ENCODE measurements around the gene IGF2BP1. TPM values are rescaled to one million over a fixed set of nuclear protein-coding genes. Genes with fewer than 3 reads are reported as not detected.

The IGF2BP1 gene
- 1.1 TPM for total RNA-seq

DNA sequence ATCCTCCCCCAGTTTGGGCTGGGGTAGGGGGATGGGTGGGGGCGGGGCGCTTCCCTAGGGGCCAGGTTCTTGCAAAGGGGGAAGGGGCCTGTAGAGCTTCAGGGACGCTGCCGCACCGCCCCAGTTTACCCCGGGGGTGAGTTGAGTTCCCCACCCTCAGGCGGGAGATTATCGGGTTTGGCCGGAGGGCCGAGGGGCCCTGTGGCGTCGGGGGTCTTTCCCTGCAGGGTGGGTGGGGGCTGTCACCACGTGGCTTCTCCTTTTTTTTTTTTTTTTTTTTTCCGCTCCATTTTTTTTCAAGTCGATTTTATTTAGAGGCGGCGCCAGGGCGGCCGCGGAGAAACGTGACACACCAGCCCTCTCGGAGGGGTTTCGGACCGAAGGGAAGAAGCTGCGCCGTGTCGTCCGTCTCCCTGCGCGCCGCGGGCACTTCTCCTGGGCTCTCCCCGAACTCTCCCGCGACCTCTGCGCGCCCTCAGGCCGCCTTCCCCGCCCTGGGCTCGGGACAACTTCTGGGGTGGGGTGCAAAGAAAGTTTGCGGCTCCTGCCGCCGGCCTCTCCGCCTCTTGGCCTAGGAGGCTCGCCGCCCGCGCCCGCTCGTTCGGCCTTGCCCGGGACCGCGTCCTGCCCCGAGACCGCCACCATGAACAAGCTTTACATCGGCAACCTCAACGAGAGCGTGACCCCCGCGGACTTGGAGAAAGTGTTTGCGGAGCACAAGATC is at the start of gene IGF2BP1:
IGF2BP1 (plus strand) TSS at position 283 of the 724 bp plus-strand sequence; CDS start at position 644, 361 bp downstream.
- DNase-seq (ENCODE audit: low spot score) = no peak

DNA sequence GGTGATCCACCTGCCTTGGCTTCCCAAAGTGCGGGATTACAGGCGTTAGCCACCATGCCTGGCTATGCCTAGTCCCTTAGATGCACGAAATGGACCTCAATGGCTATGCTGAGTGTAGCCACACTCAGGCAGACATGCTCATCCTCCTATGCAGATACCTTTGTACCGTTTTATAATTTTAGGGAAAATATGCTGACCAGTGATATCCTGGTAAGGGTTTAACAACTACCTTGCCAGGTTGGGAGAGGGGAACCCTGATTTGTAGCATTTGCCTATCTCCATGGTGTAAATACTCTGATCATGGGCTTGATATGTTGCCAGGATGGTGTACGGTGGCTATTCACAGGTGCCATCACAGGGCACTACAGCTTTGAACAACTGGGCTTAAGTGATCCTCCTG is 45.6 kb upstream of the IGF2BP1 start:
- DNase-seq (ENCODE audit: low spot score) = no peak

DNA sequence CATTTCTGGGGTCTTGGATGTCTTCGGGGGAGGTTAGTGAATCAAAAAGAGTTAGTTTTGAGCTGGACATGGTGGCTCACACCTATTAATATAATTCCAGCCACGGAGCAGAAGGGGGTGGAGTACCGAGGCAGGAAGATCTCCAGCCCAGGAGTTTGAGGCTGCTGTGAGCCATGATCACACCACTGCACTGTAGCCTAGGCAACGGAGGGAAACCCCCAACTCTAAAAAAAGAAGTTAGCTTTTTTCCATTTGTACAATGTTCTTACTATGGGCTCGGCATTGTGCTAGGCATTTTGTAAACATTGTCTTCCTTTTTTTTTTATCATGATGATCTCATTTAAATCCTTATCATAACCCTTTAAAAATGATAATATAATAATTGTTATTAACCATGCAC is 44.3 kb upstream of the IGF2BP1 start:
- DNase-seq (ENCODE audit: low spot score) = no peak

DNA sequence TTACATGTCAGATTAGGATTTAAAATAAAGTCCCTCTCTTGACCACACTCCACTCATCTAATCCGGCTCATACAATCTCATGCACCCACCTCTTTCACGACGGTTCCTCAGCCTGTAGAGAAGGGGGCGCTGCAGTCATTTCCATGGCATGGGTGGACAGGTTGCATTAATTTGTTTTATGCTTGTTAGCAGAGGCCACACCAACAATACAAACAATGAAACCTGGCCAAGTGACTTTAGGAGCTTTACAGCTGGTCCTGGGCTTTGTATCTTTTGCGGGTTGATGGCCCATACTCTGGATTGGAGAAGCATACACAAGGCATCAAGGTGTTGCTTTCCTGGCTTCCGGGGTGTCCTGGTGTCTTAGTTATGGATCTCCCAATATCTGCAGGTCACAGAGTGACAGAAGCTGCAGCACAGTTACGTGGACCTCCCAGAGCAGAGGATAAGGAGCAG is 42.9 kb upstream of the IGF2BP1 start:
- DNase-seq (ENCODE audit: low spot score) = no peak

DNA sequence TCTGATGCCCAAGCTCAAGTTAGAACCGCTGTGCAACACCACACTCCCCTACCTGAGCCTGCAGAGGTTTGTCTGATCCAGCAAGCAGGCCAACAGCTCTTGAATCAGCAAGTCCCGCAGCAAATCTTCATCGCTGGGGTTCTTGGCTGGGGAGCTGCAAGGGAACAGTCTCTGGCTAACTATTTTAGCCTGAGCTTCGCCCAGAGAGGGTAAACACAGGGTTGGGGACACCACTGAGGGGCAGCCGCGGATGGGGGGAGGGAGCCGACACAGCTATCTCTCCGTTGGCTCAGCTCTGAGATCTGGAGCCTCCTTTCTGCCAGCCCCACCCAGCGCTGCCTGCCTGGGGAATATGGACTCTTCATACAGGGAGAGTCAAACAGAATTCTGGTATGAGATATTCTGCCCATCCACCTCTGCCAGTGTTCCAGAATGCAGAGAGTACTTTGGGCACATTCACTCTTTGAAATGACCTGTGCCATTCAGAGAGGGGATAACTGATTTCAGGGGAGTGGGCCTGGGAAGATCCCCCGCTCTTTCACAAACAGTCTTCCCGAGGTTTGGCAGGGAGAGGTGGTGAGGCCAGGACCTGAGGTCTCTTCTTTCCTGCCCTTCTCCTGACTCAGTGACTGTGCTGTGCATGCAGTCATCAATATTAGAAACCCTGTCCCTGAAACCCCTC is 36.2 kb upstream of the IGF2BP1 start:
- DNase-seq (ENCODE audit: low spot score) = no peak

DNA sequence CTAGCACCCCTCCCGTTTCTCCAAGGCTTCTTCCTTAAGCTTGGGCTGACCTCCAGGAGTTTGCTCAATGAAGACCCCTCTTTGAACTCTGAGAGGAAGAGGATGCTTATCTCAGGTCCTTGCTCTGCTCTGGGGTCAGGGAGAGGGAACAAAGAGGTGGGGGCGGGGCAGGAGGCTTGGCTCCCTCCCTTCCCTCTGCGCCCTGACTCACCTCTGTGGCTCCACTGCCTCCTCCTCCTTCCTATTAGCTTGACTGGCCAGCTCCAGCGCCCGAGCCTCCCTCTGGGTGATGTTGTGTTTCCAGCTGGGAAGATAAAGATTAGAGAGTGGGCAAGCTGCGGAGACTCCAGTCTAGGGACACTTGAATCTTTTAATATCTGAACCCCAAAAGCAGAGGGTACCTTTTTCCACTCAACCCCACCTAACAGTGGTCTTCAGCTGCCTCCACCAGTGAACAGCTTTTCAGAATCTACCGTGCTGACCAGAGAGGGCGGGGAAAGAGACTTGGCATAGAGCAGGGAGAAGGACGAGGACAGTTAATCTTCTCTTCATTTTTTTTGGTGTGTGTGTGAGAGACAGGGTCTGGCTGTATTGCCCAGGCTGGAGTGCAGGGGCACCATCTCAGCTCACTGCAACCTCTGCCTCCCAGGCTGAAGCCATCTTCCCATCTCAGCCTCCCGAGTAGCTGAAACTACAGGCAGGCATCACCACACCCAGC is 35.5 kb upstream of the IGF2BP1 start:
- DNase-seq (ENCODE audit: low spot score) = no peak

DNA sequence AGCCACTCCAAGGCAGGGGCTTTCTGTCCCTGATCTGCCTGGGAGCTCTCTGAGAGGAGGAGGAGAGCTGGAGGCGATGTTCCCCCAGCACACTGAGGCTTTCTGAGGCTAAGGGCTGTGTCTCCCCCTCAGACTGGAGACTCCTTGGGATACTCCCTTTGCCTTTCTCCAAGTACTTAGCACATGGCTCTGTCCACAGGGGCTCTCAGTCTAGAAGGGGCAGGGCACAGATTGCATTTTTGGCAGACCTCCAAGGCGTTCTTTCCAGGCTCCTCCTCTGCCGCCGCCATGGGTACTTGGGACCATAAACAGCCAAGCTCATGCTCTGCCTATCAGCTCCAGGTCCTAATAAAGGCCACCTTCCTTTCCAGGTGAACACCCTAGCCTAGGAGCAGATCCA is 27.0 kb upstream of the IGF2BP1 start:
- DNase-seq (ENCODE audit: low spot score) = no peak

DNA sequence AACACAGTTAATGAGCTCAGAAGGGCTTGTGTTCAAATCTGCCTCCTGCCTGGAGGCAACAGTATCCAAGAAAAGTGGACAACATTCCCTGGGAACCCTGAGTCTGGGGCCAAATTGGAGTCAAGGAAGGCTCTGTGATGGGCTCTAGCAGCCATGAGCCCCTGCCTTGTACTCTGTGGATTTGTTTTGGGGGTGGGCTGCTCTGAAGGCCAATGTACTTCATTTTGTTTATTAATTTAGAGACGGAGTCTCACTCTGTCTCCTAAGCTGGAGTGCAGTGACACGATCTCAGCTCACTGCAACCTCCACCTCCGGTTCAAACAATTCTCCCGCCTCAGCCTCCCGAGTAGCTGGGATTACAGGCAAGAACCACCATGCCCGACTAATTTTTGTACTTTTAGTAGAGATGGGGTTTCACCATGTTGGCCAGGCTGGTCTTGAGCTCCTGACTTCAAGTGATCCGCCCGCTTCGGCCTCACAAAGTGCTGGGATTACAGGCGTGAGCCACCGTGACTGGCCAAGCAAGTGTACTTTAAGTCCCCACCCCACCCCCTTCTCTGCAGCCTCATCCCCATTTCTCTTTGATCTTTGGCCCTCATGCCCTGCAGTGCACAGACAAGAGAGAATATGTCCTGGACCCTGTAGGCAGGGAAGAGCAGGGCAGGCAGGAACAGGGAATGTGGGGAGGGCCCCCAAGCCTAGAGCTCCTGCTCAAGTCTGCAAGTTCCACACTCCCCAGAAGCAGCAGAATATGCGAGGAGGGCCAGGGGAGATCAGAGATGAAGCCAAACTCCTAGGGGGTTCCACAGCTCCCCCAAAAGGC is 26.1 kb upstream of the IGF2BP1 start:
- no peak for DNase-seq (ENCODE audit: low spot score)

DNA sequence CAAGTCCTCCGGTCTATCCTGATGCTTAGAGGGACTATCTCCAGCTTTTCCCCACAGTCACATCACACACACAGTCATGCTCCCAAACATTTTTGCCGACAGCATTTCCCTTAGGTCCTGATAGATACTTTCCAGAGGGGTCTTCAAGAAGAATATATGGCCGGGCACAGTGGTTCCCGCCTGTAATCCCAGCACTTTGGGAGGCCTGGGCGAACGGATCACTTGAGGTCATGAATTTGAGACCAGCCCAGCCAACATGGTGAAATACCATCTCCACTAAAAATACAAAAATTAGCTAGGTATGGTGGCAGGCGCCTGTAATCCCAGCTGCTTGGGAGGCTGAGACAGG is 24.5 kb upstream of the IGF2BP1 start:
- DNase-seq (ENCODE audit: low spot score) = no peak

DNA sequence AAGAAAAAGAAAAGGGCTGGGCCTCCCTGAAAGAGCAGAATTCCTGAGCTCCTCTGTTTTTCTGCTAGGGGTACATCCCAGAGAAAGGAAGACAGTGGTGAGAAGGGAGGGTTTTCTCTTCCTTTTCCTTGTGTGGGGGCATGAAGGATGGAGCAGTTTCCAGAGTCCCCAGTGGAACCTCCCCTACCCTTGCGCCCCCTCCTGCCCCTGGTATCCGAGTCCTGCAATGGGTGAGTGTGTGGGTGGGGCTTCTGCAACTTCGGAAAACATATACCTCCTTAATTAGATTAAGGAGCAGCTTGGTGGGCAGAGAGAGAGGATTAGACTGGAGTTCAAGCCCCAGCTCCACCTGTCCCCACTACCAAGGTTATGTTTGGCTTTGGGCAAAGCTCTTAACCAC is 23.4 kb upstream of the IGF2BP1 start:
- DNase-seq (ENCODE audit: low spot score) = no peak

DNA sequence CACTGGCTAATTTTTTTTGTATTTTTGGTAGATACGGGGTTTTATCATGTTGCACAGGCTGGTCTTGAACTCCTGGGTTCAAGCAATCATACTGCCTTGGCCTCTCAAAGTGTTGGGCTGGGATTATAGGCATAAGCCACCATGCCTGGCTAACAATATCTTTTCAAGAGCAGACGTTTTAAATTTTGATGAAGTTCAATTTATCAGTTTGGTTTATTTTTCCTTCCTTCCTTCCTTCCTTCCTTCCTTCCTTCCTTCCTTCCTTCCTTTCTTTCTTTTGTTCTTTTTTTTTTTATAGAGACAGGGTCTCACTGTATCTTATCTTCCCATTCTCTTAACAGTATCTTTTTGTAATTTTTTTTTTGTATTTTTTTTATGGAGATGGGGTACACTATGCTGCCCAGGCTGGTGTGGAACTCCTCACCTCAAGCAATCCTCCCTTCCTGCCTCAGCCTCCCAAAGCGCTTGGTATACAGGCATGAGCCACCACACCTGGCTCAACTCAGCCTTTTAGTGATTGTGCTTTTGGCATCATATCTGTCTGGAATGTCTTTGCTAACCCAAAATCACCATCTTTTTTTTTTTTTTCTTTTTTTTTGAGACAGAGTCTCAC is 15.2 kb upstream of the IGF2BP1 start:
- DNase-seq (ENCODE audit: low spot score) = no peak

DNA sequence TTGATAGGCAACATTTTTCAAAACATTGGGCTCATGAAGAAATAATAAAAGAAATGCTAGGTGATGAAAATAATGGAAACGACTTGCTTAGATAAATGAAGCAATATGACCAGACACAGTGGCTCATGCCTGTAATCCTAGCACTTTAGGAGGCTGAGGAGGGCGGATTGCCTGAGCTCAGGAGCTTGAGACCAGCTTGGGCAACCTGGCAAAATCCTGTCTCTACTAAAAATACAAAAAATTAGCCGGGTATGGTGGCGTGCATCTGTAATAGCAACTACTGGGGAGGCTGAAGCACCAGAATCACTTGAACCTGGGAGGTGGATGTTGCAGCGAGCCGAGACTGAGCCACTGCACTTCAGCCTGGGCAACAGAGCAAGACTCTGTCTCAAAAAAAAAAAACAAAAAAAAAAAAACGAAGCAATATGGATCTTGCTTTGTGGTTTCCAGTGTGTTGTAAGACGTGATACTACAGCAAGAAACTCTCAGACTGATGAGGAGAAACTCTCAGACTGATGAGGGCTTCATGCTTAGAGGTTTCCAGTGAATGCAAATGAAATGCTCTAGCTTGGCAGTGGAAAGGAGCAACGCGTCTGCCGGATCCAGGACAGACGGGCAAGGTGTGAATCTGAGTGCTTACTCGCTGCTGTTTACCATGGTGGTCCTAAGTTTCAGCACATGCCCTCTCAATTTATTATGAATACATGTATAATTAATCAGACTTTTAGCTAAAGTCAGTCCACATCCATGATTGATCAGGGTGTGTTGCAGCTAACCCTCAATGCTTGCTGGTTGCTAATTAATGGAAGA is 11.5 kb upstream of the IGF2BP1 start:
- no peak for DNase-seq (ENCODE audit: low spot score)

DNA sequence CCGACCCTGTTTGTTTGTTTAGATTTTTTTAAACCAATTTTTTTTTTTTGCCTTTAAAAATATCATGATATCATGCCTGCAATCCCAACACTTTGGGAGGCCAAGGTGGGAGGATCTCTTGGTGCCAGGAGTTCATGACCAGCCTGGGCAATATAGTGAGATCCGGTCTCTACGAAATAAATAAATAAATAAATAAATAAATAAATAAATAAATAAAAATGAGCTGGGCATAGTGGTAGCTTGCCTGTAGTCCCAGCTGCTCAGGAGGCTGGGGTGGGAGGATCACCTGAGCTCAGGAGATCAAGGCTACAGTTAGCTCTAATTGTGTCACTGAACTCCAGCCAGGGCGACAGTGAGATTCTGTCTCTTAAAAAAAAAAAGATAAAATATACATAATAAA is 8.1 kb upstream of the IGF2BP1 start:
- no peak for DNase-seq (ENCODE audit: low spot score)

DNA sequence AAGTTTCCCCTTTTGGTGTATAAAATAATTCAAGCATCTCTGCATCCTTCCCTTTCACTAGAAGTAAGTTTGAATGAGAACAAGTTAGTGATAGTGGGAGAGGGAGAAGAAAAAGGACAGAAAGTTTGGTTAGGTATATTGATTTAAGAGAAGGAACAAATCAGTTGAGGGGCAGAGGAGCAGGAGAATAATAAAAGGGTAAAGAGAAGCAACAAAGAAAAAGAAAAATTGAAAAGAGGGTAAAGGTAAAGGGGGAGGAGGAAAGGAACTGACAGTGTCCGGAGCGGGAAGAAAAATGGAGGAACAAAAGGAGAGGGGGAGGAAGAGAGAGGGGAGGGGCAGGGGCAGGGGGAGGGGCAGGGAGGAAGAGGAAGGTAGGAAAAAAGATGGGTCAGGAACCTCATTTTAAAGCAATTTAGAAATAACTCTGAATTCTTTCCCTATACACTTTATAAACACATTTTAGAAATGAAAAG is 6.3 kb upstream of the IGF2BP1 start:
- DNase-seq (ENCODE audit: low spot score) = no peak

DNA sequence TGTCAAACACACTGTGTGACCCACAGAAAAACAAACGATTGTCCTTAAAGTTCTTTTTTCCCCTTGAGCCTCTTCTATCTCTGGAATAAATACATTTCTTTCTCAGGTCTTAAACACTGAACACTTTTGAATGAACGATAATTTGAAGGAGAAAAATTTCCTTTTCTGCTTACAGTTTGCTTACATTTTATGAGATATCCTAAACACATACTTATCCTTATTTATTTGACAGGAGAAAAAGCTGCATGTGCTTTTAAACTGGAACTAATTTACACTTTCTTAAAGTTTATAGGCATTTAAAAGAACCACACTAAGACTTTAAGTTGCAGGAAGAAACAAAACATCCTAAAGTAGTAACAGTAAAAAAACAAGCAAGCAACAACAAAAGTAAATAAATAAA is 4.7 kb upstream of the IGF2BP1 start:
- DNase-seq (ENCODE audit: low spot score) = no peak

DNA sequence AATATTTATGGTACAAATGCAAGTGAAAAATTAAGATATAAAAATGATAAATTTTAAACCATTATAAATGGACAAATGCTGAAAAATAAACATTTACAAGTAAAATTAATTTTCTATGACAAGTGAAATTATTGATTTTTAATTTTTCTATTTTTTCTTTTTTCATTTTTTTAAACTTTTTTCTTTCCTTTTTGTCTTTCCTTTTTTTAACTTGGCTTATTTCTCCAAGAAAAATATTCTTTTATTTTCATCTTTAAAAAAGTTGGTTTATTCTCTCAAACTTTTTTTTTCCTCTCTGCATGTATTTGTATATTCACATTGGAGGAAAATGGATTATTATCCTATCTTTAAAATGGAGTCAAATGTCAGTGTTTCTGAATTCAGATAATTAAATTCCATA is 3.9 kb upstream of the IGF2BP1 start:
- DNase-seq (ENCODE audit: low spot score) = no peak

DNA sequence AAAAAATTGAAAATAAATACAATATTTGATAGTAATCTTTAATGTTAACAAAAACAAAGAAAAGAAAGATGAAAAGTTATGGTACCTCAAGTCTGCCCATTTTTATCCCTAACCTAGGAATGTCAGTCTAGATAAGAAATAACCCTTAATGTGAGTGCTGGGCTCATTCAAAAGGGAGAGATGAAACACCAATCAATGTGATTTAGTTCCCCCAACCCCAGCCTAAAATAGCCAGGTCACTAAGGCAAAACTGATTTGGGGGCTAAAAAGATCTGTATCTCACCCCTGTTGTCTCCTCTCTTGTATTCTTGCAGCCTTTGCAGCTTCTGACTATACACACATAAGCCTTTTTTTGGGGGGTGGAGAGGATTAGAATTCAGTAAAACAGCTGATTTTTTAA is 3.2 kb upstream of the IGF2BP1 start:
- DNase-seq (ENCODE audit: low spot score) = no peak

DNA sequence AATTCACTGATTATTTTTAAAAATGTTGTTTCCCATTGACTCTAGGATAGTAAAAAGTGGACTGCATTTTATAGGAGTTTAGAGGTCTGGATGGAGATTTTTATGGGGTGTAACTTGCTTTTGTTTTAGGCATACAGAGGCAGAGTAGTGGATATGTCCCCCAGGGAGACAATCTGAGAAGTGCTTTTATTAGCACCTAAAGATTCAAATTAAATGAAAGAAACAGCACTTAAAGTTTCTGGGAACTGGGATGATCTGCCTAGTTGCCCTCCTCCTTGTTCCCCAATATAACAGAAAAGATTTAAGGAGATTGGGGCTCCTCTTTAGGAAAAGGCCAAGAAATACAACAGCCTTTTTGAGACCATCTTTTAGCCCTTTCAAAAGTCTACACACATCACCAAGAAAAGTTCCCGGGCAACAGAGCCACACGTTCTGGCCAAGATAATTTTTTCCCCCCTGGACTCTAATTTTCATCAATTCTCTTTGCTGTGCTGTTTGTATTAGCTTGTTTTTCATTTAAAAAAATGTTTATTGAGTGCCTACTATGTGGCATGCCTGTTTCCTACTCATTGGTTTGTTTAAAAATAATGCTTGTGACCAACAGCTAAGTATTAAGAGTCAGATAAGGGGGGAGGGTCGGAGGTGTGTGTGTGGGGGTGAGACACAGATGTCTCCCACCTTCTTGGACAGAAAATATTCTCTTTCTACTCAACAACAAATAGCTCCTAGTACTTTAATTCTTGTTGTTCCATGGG is 2.5 kb upstream of the IGF2BP1 start:
- DNase-seq (ENCODE audit: low spot score) = no peak

DNA sequence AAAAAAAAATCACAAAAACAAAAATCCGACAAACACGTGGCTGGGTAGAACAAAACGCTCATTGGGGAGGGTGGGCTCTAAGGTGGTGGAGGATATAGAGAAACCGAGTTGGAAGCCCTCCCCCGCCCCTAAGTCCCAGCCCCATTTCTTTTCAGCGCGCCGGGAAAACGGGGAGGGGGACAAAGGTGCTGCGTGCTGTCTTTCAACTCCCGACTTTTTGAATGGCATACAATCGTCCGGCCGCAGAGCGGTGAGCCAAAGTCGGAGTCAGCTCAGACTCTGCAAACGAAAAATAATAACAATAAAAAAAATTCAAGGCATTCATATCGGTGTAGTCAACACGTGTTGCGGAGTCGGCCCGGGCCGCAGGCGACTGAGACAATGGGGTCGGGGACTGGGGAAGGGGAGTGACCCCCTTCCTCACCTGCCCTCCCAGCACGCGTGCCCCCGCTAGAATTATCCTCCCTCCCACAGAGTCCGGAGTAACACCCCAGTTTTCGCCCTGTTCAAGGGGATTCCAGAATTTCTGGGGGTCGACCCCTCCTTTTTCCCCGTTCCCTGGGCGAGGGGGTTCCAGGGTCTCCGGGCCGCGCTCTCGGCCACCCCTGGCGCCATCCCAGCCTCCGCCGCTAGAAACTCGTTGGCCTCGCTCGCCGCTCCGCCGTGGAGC is 1.7 kb upstream of the IGF2BP1 start:
- DNase-seq (ENCODE audit: low spot score) = no peak
